Measurements from ENCODE around the gene G2E3.
A peak's percentile ranks its signal among the peaks of the same experiment; 100 is the strongest.
"Not testable (repeated sequence)": the region's sequence is repeated elsewhere in the genome, so short reads cannot be mapped to it uniquely, and the experiment has no call there.

The G2E3 gene

GRCh38 chr14:30607156-30607780 is 48.3 kb downstream of the G2E3 start:
- DNase-seq: no peak

- no peak for DNase-seq
These were observed 49.6 kb downstream of the G2E3 start for GRCh38 chr14:30608533-30609006.

GRCh38 chr14:30610787-30611343 is 51.9 kb downstream of the G2E3 start:
- peak; percentile 82 to 93 for DNase-seq

GRCh38 chr14:30614155-30614554 is 55.2 kb downstream of the G2E3 start:
- DNase-seq: no peak

- peak; percentile 87 to 92 for DNase-seq
These were observed 61.2 kb downstream of the G2E3 start for GRCh38 chr14:30620178-30620577.

GRCh38 chr14:30621354-30621939 is 62.5 kb downstream of the G2E3 start:
- peak; percentile 73 to 84 for DNase-seq

- peak; percentile 93 to 95 for DNase-seq
These were observed 63.2 kb downstream of the G2E3 start, which contains the start of gene SCFD1 for GRCh38 chr14:30621940-30622830. TSS of gene SCFD1 (plus strand) at chr14:30622319. CDS start at chr14:30622339, 20 bp downstream.

- DNase-seq: no peak
These were observed 64.6 kb downstream of the G2E3 start for GRCh38 chr14:30623412-30624131.

GRCh38 chr14:30624132-30624423 is 65.1 kb downstream of the G2E3 start:
- DNase-seq: no peak

- DNase-seq: no peak
These were observed 66.6 kb downstream of the G2E3 start for GRCh38 chr14:30625533-30625932.

- DNase-seq: not testable (repeated sequence)
These were observed 70.5 kb downstream of the G2E3 start for GRCh38 chr14:30629432-30629831.

- no peak for DNase-seq
These were observed 71.3 kb downstream of the G2E3 start for GRCh38 chr14:30630248-30630647.

- no peak for DNase-seq
These were observed 73.8 kb downstream of the G2E3 start for GRCh38 chr14:30632730-30633129.

GRCh38 chr14:30638926-30639325 is 80.0 kb downstream of the G2E3 start:
- DNase-seq: peak; percentile 27 to 34

GRCh38 chr14:30641207-30641606 is 82.2 kb downstream of the G2E3 start:
- no peak for DNase-seq

GRCh38 chr14:30644462-30644861 is 85.5 kb downstream of the G2E3 start:
- not testable (repeated sequence) for DNase-seq

- no peak for DNase-seq
These were observed 86.6 kb downstream of the G2E3 start for GRCh38 chr14:30645600-30645999.

- DNase-seq: no peak
These were observed 89.5 kb downstream of the G2E3 start for GRCh38 chr14:30648471-30648870.

- DNase-seq: no peak
These were observed 93.0 kb downstream of the G2E3 start for GRCh38 chr14:30651937-30652336.

- DNase-seq: no peak
These were observed 96.2 kb downstream of the G2E3 start for GRCh38 chr14:30655124-30655523.

GRCh38 chr14:30655658-30656057 is 96.7 kb downstream of the G2E3 start:
- no peak for DNase-seq

GRCh38 chr14:30656190-30656632 is 97.3 kb downstream of the G2E3 start:
- peak; percentile 20 to 66 for DNase-seq

GRCh38 chr14:30657050-30657449 is 98.1 kb downstream of the G2E3 start:
- no peak for DNase-seq
